HEK293T (cell line): ENCODE results near the gene ZDHHC9.

Source experiments
- ARNT ChIP-seq: fragments of 450-650 bp; IDR thresholded peaks from 2 replicates; pipeline ENCODE4 v1.6.1; 2017; ENCODE audit warnings: mild to moderate bottlenecking
- BHLHE40 ChIP-seq: fragments of 450-650 bp; IDR thresholded peaks from 2 replicates; pipeline ENCODE4 v1.6.1; 2016; ENCODE audit warnings: mild to moderate bottlenecking, moderate library complexity, borderline replicate concordance
- FOXA1 ChIP-seq: fragments of 450-650 bp; IDR thresholded peaks from 2 replicates; pipeline ENCODE4 v1.6.1; 2016; ENCODE audit warnings: mild to moderate bottlenecking
- FOXM1 ChIP-seq: fragments of 450-650 bp; IDR thresholded peaks from 2 replicates; pipeline ENCODE4 v1.6.1; 2017; ENCODE audit warnings: mild to moderate bottlenecking, borderline replicate concordance
- HDGF ChIP-seq: fragments of 450-650 bp; IDR thresholded peaks from 2 replicates; pipeline ENCODE4 v1.6.1; 2017; ENCODE audit warnings: antibody characterized with exemption, borderline replicate concordance
- LEF1 ChIP-seq: fragments of 450-650 bp; IDR thresholded peaks from 2 replicates; pipeline ENCODE4 v1.6.1; 2017; ENCODE audit warnings: mild to moderate bottlenecking, borderline replicate concordance
- NFRKB ChIP-seq: fragments of 450-650 bp; IDR thresholded peaks from 2 replicates; pipeline ENCODE4 v1.6.1; 2016; ENCODE audit warnings: mild to moderate bottlenecking, moderate library complexity
- SP1 ChIP-seq: fragments of 450-650 bp; IDR thresholded peaks from 2 replicates; pipeline ENCODE4 v1.6.1; 2017

- no peak for TF ChIP-seq NFRKB
- no peak for TF ChIP-seq LEF1
- no peak for TF ChIP-seq FOXM1
- TF ChIP-seq SP1, result no peak
- no peak for TF ChIP-seq FOXA1
- TF ChIP-seq HDGF, result no peak
- TF ChIP-seq BHLHE40, result no peak
- no peak for TF ChIP-seq ARNT
Observed at GRCh38 chrX:129790808-129791207, 52.9 kb downstream of the ZDHHC9 start.
